ENCODE data around the gene ZNF217. TPM values are rescaled to one million over a fixed set of nuclear protein-coding genes. Genes with fewer than 3 reads are reported as not detected.

Gene ZNF217
- total and polyA plus RNA-seq, 9 of the 15 experiments (the other 6 are each of a cell fraction or from before 2014, with no cell fraction given) = 3.0 to 41.8 (median 16.8) TPM

- no peak for TF ChIP-seq NFE2L1 (tag; IDR thresholded peaks at IDR 0.05; ENCODE audit: borderline replicate concordance, low read depth)
- no peak for TF ChIP-seq ZNF707 (CRISPR knock-in tag; conservative IDR thresholded peaks at IDR 0.05)
- TF ChIP-seq, protein P1, sequence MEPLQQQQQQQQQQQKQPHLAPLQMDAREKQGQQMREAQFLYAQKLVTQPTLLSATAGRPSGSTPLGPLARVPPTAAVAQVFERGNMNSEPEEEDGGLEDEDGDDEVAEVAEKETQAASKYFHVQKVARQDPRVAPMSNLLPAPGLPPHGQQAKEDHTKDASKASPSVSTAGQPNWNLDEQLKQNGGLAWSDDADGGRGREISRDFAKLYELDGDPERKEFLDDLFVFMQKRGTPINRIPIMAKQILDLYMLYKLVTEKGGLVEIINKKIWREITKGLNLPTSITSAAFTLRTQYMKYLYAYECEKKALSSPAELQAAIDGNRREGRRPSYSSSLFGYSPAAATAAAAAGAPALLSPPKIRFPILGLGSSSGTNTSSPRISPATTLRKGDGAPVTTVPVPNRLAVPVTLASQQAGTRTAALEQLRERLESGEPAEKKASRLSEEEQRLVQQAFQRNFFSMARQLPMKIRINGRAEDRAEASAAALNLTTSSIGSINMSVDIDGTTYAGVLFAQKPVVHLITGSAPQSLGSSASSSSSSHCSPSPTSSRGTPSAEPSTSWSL (CRISPR knock-in tag; IDR thresholded peaks at IDR 0.05; ENCODE audit: borderline replicate concordance) = no peak
- TF ChIP-seq TEAD1 (CRISPR knock-in tag; IDR thresholded peaks at IDR 0.05) = no peak
- peak; percentile 11; the same call in 1 of the 2 replicates for TF ChIP-seq NFIC (IDR thresholded peaks at IDR 0.05)
- TF ChIP-seq ZBTB11 (CRISPR knock-in tag; IDR thresholded peaks at IDR 0.05) = peak in 1 of 3 experiments; percentile 92; a peak in 2 of 6 replicates
- no peak for TF ChIP-seq ZNF830 (CRISPR knock-in tag; IDR thresholded peaks at IDR 0.05)
- TF ChIP-seq, protein P2, sequence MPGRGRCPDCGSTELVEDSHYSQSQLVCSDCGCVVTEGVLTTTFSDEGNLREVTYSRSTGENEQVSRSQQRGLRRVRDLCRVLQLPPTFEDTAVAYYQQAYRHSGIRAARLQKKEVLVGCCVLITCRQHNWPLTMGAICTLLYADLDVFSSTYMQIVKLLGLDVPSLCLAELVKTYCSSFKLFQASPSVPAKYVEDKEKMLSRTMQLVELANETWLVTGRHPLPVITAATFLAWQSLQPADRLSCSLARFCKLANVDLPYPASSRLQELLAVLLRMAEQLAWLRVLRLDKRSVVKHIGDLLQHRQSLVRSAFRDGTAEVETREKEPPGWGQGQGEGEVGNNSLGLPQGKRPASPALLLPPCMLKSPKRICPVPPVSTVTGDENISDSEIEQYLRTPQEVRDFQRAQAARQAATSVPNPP (IDR thresholded peaks at IDR 0.05; ENCODE audit: borderline replicate concordance, insufficient read depth, insufficient read length) = no peak
- no peak for TF ChIP-seq PREB (CRISPR knock-in tag; IDR thresholded peaks at IDR 0.05)
- TF ChIP-seq ELF1 (tag; IDR thresholded peaks at IDR 0.05) = peak; percentile 24; the same call in 1 of the 2 replicates
- TF ChIP-seq TBP (optimal IDR thresholded peaks at IDR 0.05; ENCODE audit: low read depth, low read length) = peak; percentile 10
- TF ChIP-seq CC2D1A (IDR thresholded peaks at IDR 0.05) = no peak
- no peak for TF ChIP-seq ZNF165 (CRISPR knock-in tag; IDR thresholded peaks at IDR 0.05; ENCODE audit: borderline replicate concordance)
- no peak for TF ChIP-seq MTA2 (IDR thresholded peaks at IDR 0.05; ENCODE audit: low read depth)
- TF ChIP-seq PHF20 (IDR thresholded peaks at IDR 0.05; ENCODE audit: partially characterized antibody) = no peak
- TF ChIP-seq EWSR1 (IDR thresholded peaks at IDR 0.05; ENCODE audit: borderline replicate concordance, low read depth, partially characterized antibody) = peak; percentile 91
- TF ChIP-seq TEAD4 (IDR thresholded peaks at IDR 0.05; ENCODE audit: low read length) = peak; percentile 9; the same call in 1 of the 2 replicates
- TF ChIP-seq TEAD4 (CRISPR knock-in tag; IDR thresholded peaks at IDR 0.05; ENCODE audit: borderline replicate concordance) = no peak
Measured at GRCh38 chr20:53609491-53610445, 16.1 kb upstream of the ZNF217 start (continued).
